NCI-H82 treated with DMSO at 0.1 percent for 48 hours (cell line): ENCODE measurements around the gene TPP2.

ENCODE experiments used
- DNase-seq: peaks from one replicate; lab custom pipeline; 2025; ENCODE audit not compliant: unreplicated experiment; lab: John Stamatoyannopoulos, UW

TPP2 gene

DNA sequence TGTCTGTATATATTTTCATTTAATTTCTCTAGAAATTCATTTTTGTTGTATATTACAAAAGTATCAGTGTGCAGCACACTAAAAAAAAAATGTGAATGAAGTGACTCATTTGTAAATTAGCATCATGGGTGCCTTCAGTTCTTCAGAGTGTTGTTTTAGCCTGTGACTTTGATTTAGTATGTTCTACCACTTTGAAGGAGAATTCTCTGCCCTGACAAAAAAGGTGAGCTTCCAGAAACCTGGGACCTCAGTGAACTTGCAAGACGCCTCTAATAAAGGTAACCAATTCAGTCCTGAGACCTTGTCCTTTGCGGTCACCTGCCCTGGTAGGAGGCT lies 95.7 kb downstream of the TPP2 start:
- DNase-seq = no peak

DNA sequence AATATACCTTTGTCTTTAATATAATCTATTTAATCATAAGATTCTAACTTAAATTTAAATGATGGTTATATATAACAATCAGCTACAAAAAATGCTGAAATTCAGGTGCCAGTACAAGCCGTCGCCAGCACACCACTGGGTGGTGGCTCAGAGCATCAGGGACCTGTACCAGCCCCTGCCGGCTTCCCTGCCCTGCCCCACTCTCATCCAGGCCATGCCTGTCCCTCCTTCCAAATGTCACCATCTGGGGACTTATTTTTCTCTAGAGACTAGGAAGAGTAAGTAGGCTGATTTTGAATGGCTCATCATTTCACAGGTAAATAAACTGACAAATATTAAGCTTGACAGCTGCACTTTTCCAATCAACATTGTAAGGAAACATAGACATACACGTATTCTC lies 96.5 kb downstream of the TPP2 start:
- no peak for DNase-seq

DNA sequence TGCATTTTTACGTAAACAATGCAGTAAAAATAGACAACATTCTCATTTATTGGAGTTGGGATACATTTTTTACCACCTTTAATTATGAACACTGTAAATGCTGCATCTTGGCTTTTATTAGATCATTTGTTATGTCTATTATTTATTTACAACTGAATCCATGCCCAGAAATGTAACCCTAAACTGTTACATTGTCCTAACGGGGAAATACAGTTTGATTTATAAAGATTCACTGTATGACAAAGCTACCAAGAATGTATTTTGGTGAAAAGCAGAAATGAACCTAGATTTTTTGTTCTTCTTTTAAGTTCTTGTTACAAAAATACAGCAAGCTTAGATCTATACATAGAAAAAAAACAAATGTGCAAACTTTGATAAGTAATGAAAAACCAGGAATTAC lies 97.0 kb downstream of the TPP2 start:
- DNase-seq = no peak

DNA sequence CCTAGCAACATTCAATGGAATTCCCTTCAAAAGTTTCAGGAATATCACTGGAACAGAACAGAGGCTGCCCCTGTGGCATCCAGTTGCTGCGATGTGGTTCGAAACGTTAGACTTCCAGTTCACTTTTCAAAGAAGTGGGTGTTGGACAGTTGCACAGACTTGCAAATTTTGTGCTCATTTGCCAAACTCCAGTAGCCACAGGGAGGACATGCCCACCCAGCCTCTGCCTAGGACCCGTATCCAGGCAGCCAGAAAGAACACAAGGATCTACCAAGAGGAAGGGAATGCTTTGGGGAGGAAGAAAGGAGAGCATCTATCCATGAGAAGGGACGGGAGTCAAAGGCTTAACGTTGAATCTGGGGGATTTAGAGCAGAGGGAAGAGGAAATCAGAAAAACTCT lies 98.2 kb downstream of the TPP2 start, which contains the start of gene METTL21C:
TSS of gene METTL21C (minus strand) at position 108 of the 400 bp plus-strand sequence. CDS start 546 bp downstream, outside the sequence.
- no peak for DNase-seq

DNA sequence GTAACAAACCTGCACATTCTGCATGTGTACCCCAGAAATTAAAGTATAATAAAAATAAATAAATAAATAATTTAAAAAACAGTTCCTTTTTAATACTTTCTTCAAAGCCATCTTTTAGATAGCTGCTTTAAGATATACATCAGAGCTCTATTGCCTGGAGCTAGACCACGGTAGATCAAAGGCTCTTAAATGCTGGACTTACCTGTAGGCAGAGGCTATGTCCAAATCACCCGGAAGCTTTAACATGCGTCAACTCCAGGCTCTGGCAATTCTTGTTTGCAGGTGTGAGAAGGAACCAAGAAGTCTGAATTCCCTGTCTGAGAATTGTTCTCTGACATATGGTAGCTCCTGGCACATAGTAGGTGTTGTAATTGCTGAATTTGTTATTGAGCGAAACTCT lies 99.7 kb downstream of the TPP2 start:
- DNase-seq = no peak

DNA sequence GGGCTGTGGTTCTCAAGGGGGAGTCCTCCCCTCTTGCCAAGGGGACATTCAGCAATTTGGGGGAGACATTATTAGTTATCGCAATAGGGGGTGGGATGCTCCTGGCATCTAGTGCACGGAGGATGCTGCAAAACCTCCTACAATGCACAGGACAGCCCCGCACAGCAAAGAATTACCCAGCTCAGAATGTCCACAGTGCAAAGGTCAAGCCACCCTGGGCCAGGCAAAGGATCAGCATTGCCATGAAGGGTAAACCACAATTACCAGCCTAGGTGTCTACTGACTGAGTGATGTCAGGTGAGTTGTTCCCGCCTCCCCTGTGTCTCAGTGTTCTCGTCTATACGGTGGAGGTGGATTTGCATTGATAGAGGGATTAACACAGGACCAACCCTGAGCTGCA lies 100.5 kb downstream of the TPP2 start:
- no peak for DNase-seq

DNA sequence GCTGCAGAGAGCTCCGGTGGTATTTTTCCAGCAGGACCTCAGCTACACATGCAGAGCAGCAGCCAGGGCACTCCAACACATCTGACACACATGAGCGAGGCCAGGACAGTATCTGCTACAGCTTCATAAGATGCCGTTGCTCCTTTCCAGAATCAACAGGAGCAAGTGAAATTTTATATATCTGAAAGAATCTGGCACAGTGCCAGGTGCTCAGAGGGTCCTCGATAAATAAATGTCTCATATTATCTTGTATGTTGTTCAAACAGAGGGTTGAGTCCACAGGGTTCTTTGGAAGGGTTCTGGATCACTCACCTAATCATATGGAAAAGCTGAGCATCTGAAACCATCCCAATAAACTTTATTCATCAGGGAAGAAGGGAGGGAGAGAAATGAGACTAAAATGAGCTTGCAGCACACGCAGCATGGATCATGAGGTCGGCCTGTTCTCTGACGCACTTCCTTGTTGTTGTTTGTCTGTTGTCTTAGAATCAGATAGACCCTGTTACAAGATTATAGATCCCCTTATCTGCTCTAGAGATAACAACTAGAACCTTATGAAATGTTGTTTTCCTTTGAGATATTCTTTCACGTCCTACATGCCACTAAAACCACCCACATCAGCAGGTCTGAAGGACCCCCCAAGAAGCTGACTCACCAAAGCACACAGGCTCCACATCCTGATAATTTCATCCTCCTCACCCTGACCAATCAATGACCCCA lies 101.3 kb downstream of the TPP2 start:
- DNase-seq = no peak

DNA sequence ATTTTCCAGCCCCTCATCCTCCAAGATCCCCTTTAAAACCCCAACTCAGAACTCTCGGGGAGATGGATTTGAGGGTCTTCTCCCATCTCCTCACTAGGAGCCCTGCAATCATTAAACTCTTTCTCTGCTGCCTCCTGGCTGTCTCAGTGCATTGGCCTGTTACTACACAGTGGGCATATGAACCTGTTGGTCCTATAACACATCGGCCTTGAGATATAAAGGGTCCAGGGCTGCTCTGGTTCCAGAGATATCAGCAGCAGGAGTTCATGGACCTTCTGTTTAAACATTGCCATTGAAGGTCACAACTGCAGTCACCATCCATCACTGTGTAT lies 101.8 kb downstream of the TPP2 start:
- DNase-seq = no peak

DNA sequence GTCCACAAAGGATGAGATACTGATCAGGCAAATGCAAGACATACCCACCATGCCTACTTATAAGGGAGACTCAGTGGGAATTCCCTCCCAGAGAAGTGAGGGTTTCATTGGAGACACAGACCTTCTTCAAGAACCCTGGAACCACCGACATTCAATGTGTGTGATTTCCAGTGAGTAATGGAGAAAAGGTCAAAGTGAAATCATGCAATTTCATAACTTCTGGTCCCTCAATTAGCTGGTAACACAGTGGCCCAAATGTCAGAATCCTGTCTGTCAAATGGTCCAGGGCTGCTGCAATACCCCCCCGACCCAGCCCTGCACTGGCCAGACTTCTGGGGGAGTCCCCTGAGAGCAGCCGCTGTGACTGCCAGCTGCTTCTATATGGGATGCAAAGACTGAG lies 102.7 kb downstream of the TPP2 start:
- DNase-seq = no peak

DNA sequence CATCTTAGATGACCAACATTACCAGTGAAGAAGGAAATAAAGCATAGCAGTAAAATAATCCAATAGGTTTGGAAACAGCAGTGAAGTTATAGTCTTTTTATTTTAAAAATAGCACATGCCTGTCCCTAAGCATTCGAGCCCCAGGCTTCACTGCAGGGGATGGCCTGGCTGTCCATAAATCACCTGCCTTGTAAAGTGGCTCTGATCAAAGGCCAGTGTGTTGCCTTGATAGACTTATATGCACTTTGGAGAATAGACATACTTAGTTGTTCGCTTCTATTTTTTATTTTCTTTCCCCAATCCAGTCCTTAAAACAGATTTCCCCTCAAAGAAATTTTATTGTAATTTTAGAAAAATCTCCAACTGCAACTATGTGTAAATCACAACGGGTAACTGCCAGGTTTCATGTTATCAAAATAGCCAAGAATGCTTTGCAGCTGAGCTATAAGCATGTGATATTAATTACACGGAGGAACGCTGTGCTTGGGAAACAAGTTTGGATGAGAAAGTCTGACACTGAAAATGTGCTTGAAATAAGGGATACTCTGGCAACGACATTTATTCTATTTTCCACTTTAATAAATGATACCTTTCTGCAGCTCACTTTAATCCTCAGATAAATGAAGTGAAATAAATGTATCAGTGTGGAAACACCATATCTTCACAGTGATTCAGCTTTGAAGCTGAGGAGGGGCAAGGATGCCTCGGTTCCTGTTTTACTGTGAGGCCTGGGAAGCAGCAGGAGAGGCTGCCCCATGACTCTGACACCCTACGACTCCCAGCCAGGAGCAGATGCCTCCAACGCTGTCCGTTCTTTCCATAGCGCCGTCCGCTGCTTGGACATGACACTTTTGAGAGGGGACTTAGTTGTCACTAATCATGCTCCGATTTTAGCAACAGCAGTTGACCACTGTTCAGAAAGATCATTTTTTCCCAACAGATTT lies 103.6 kb downstream of the TPP2 start:
- no peak for DNase-seq

DNA sequence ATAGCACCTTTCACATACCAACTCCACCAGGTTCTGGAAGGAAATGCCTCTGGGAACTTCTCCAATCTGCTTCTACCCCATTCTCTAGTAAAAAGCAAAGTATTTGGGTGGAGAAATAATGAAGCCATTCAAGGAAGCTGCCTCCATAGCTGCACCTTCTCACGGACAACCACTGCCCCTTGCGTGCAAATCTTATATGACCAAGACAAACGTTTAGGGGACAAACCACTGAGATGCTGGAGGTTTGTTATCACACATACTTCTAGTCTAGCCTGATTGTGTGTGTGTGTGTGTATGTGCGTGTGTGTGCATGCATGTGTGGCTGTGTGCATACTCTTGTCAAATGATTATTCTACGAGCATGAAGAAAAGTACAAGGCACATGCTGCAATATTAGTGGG lies 104.5 kb downstream of the TPP2 start:
- DNase-seq = no peak

DNA sequence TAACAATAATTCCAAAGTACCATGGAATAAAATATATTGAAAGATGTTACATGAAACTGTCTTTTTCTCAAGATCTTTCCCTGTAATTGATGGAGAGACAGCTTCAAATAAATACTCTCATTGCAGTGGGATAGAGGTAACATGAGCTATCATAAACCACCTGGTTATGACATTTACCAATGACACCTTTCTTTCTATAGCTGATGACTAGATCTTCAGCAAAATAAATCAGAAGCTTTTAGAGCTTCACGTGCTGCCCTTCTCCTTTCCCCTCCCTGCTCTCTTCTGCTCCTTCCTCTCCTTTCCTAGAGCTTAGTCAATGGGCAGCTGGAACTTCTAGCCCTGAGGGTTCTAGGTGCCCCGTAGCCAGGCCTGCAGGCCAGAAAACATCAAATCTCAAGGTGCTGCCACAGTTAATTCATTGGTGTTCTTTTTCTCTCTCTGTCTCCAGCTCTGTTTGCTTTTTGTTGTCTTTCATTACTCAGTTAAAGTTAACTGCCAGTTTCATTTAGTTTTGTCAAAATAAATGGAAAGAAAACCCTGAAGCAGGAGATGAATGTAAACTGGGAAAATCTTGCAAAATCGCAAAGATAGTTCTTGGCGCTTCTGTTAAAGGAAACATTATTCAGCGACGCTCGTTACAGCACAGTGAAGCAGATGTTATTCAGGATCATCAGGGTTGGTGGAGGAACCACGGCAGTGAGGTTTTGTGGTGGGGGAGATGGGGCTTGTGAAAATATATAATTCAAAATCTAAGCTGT lies 106.4 kb downstream of the TPP2 start:
- DNase-seq = no peak

DNA sequence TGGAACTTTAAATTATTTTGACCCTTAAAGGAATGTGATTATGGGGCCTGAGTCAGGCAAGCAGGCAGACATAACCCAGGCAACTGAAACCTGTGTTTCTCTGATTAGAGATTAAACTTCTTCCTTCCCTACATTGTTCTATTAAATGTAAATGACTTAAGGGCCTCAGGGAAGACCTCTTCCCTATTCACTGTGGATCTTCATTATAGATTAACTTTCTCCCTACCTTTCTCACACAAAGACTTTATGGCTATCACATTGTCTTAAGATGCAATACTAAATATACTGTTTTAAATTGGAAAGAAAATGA lies 106.9 kb downstream of the TPP2 start:
- no peak for DNase-seq

DNA sequence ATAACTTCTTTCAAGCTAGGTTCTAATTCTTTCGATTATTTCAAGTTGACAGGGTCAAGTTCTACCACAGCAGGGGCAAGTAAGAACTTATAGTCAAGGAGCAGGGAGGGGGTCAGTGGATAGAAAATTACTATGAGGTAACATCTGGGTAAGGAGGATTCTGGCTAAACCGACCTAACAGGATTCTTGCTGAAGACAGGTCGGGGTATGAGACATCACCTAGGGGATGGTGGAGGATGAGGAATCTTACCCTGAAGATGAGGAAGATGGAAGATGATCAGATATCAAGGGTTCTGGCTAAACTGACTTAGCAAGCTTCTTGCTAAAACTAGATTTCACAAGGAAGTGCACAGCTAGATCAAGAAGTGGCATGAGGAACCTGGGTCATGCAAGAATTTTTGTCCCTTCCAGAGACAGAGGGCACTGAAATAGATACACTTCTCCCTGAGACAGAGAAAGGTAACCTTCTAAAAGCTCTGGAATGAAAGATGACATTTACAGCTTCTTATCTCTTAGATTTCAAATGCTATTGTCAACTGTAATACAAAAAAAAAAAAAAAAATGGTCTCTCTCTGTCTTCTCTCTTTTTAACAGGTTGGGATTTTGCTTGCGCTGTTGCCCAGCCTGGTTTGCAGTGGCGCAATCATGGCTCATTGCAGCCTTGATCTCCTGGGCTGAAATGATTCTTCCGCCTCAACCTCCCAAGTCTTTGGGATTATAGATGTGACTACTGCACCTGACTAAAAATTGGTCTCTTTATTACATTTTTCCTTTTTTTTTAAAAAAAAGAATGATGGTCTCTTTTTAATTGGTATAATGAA lies 107.7 kb downstream of the TPP2 start:
- DNase-seq = no peak

DNA sequence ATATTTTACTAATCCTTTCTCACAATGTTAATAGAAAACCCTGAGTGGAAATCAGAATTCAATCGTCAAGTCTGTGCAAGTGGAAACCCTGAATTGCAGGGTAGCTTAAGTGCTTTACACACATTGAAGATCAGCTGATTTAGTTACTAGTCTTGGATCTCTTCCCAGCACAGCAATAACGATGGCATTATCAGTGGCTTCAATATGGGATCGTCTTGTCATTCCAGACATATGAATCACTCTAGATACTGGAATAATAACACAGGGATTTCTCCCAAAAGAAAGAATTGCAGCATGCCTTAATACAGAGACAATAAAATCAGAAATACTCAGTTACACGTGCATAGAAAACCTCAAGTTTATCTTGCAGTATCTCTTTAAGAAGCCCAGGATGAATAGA lies 110.7 kb downstream of the TPP2 start:
- no peak for DNase-seq

DNA sequence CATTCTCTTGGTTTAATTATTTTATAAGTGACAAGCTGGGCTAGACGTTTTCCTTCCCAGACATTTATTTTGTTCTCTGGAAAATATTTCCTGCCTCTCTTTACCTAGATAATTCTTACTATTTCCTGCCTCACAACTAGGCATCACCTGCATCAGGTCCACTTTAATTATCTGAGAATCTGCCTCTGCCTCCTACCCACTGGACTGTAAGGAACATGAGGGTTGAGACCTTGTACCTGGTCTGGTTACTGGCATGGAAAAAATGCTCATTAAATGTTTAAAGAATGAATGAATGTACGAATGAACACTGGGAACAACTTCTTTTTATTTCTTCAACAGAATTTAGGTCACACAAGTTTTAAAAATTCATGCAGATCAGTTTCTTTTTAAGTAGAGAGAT lies 111.4 kb downstream of the TPP2 start:
- no peak for DNase-seq

DNA sequence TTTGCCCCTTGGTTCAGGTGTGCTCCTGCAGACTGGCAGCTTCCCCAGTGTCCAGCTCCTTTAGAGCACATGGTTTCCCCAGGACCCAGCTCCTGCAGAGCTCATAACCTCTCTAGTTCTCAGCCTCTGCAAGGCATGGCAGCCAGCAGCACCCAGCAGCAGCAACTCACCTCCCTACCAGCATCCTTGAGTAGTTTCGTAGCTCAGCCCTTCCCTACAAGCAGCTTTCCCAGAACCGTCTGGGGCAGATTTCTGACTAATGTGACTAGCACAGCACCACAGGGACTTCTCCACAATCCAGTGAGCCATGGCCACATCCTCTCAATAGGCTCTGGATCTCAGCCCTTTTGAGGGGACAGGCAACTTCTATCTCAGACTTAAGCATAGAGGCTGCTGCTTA lies 112.2 kb downstream of the TPP2 start:
- DNase-seq = no peak

DNA sequence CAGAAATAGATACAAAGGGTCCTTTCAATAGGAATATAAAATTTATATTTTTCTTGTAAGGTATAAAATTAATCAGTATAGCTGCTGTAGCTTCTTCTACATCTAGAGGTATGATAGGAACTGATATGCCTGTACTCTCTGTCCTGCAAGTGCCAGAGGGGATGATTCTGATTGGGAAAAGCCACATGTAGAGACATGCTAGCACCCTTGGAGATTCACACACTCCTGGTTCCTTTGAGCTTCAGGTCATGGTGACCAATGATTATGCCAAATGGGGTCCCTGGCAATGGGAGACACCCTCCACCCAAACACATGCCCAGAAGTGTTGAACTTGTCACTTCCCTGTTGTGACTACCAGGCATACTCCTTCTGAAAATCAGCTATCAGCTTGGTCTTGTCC lies 112.8 kb downstream of the TPP2 start:
- no peak for DNase-seq

DNA sequence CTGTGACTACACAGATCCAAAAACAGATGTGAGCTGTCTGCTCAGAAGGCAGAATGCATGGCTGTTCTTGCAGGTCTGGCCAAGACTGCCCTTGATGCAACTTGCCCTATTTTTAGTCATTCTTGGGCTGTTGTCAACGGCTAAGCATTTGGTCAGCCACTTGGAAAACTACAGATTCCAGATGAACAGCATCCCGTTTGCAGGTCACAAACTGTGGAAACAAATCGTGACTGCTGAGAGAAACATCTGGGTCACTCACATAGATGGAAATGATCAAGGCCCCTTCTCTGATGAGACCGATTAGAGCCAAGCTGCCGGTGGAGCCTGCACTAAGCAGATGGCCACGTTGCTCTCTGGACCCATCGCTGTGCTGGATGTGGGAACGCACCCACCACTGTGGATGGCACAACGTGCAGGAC lies 113.5 kb downstream of the TPP2 start:
- DNase-seq = no peak

DNA sequence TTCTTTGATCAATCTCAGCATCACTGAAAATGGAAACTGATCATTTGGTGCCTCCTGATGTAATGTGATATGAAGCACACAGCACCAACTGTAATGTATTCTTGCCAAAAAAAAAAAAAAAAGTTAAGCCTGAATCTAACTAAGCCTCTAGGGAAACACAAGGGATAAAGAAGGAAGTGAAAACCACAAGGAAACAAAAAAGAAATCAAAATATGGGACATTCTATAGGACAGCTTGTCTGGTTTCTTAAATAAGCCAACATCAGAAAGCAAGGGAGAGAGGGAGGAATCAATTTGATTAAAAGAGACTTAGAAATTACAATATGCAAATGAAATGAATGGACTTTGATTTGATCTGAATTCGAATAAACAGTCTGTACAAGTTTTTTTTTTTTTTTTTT lies 118.7 kb downstream of the TPP2 start:
- no peak for DNase-seq

DNA sequence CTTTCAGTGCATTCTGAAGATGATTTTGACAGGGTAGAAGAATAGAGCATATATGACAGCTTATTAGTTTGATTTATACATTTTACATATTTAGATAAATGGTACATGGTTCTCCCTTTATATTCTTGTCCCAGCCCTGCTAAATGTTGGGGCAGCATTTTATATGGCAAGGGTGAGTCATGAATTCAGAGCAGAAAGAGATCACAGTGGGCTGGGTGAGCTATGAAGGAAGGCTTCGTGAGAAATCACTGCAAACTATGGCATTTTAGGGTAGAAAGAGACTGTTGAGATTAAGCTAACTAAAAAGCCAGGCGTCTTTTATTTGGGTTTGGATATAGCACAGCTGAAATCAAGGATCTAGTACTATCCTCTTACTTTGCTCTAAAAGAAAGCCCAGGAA lies 122.0 kb downstream of the TPP2 start:
- DNase-seq = no peak
